ENCODE measurements around the gene LYST.

DNA sequence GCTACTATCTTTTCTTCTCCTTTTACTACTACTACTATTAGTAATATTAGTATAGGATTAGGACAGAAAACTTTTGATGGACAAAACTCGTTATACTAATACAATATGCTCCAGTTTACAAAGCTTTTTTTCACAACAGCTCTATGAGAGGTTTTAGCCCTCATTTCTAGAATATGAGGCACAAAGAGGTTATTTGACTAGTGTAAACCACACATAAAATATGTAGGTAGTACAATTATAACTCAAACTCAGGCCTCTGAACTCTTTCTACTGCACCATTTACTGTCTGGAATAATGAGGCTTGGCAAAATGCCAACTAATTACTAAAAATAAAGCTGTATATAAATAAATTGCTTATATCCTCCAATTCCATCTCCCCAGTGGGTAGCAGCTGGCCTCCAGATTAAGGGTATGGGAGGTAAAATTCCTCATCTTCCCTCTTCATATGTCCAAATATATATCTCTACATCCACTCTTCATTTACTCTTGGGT is 99.9 kb downstream of the LYST start:
- TF ChIP-seq POLR2A (IDR thresholded peaks at IDR 0.05), result no peak
- TF ChIP-seq, protein P1, sequence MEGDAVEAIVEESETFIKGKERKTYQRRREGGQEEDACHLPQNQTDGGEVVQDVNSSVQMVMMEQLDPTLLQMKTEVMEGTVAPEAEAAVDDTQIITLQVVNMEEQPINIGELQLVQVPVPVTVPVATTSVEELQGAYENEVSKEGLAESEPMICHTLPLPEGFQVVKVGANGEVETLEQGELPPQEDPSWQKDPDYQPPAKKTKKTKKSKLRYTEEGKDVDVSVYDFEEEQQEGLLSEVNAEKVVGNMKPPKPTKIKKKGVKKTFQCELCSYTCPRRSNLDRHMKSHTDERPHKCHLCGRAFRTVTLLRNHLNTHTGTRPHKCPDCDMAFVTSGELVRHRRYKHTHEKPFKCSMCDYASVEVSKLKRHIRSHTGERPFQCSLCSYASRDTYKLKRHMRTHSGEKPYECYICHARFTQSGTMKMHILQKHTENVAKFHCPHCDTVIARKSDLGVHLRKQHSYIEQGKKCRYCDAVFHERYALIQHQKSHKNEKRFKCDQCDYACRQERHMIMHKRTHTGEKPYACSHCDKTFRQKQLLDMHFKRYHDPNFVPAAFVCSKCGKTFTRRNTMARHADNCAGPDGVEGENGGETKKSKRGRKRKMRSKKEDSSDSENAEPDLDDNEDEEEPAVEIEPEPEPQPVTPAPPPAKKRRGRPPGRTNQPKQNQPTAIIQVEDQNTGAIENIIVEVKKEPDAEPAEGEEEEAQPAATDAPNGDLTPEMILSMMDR (IDR thresholded peaks at IDR 0.05), result no peak
